K562 (cell line): ENCODE data around the gene CENPU. TPM values are rescaled to one million over a fixed set of nuclear protein-coding genes. Genes with fewer than 3 reads are reported as not detected.
A peak's percentile ranks its signal among the peaks of the same experiment; 100 is the strongest.

Experiments used
- CC2D1A ChIP-seq: fragments of 450-650 bp; IDR thresholded peaks from 2 replicates; pipeline ENCODE4 v1.6.1; 2017; ENCODE audit warnings: mild to moderate bottlenecking
- CEBPG ChIP-seq, 3 experiments: fragments of 200-800 bp in 1 of 3; sonication (Bioruptor generic) in 1 of 3; sonication (generic) in 1 of 3; formaldehyde crosslinking in 1 of 3; IDR thresholded peaks in 2 of 3; conservative IDR thresholded peaks in 1 of 3; 2 replicates each; pipeline versions ENCODE4 v1.6.1 to v1.8.0; 2016 to 2022; ENCODE audit warnings: missing compliant biosample characterization in 2 of 3, missing genetic modification characterization in 2 of 3, mild to moderate bottlenecking in 1 of 3, missing genetic modification reagents in 1 of 3
- CSDE1 ChIP-seq, 2 experiments: fragments of 450-650 bp; IDR thresholded peaks; 2 replicates each; pipeline ENCODE4 v1.6.1; 2016; ENCODE audit warnings: mild to moderate bottlenecking in 1 of 2
- DEAF1 ChIP-seq: fragments of 450-650 bp; formaldehyde crosslinking; IDR thresholded peaks from 2 replicates; pipeline ENCODE4 v1.4.0; 2020; ENCODE audit warnings: mild to moderate bottlenecking, moderate library complexity
- FOXP1 ChIP-seq: sonication (generic); formaldehyde crosslinking; IDR thresholded peaks from 2 replicates; pipeline ENCODE4 v1.8.0; 2022; ENCODE audit warnings: mild to moderate bottlenecking, missing genetic modification reagents
- JUNB ChIP-seq: fragments of 450-650 bp; formaldehyde crosslinking; conservative IDR thresholded peaks from 2 replicates; pipeline ENCODE4 v1.4.0; 2020; ENCODE audit warnings: mild to moderate bottlenecking
- MTA3 ChIP-seq: fragments of 450-650 bp; formaldehyde crosslinking; IDR thresholded peaks from 2 replicates; pipeline ENCODE4 v1.6.1; 2017; ENCODE audit warnings: mild to moderate bottlenecking, borderline replicate concordance
- NR1H2 ChIP-seq: sonication (generic); formaldehyde crosslinking; IDR thresholded peaks from 2 replicates; pipeline ENCODE4 v1.4.0; 2020; ENCODE audit warnings: mild to moderate bottlenecking, missing genetic modification reagents
- NRF1 ChIP-seq, 2 experiments: fragments of 450-650 bp; IDR thresholded peaks in 1 of 2; conservative IDR thresholded peaks in 1 of 2; 2 replicates each; pipeline ENCODE4 v1.6.1; 2014; ENCODE audit warnings: mild to moderate bottlenecking in 2 of 2
- PHB2 ChIP-seq: fragments of 450-650 bp; IDR thresholded peaks from 2 replicates; pipeline ENCODE4 v1.6.1; 2017; ENCODE audit warnings: low read depth
- PML ChIP-seq: IDR thresholded peaks from 2 replicates; pipeline ENCODE4 v1.6.1; 2012; ENCODE audit warnings: low read length, inconsistent platforms
- POLR2G ChIP-seq: fragments of 200-400 bp; formaldehyde crosslinking; IDR thresholded peaks from 2 replicates; pipeline ENCODE4 v1.6.1; 2017; ENCODE audit warnings: low read depth, mild to moderate bottlenecking, antibody characterized with exemption, low read length, moderate library complexity
- RBM25 ChIP-seq: fragments of 200-400 bp; formaldehyde crosslinking; IDR thresholded peaks from 2 replicates; pipeline ENCODE4 v1.6.1; 2018; ENCODE audit warnings: low read length, low read depth, moderate library complexity; ENCODE audit not compliant: severe bottlenecking
- THAP12 ChIP-seq: fragments of 250-450 bp; sonication (Bioruptor Pico); IDR thresholded peaks from 2 replicates; pipeline ENCODE4 v1.9.0; 2021; ENCODE audit warnings: mild to moderate bottlenecking, inconsistent platforms
- ZBTB5 ChIP-seq: fragments of 450-650 bp; IDR thresholded peaks from 2 replicates; pipeline ENCODE4 v1.6.1; 2017; ENCODE audit warnings: antibody characterized with exemption
- ZNF121 ChIP-seq: sonication (generic); formaldehyde crosslinking; conservative IDR thresholded peaks from 2 replicates; pipeline ENCODE4 v1.8.0; 2022; ENCODE audit warnings: missing genetic modification reagents
- ZNF277 ChIP-seq: fragments of 250-450 bp; sonication (Bioruptor Pico); IDR thresholded peaks from 2 replicates; pipeline ENCODE4 v1.8.0; 2022; ENCODE audit warnings: inconsistent platforms, mild to moderate bottlenecking, moderate library complexity, borderline replicate concordance
- polyA plus RNA-seq, 8 experiments: library from polyadenylated mRNA; depleted of rRNA in 4 of 8; stranded (reverse) in 5 of 8; unstranded in 3 of 8; fragments of >200 nt; fragmentation: Nextera tagmentation in 2 of 8; fragmentation: Illumina TruSeq in 1 of 8; extraction: Ambion mirVana in 2 of 8; extraction: Trizol in 1 of 8; gene quantifications; 2 replicates each; pipeline versions ENCODE4 v1.2.1 to v1.2.3, GENCODE V29; 2011 to 2014; ENCODE audit warnings: inconsistent platforms in 1 of 8, missing spikeins in 1 of 8
- total RNA-seq, 7 experiments: library from RNA; depleted of rRNA in 6 of 7; stranded (reverse); fragments of >200 nt in 6 of 7; fragmentation: Illumina TruSeq in 2 of 7; extraction: Trizol in 2 of 7; gene quantifications; 2 replicates each; pipeline versions ENCODE4 v1.2.1 to v1.2.3, GENCODE V29; 2011 to 2021; ENCODE audit warnings: low replicate concordance in 1 of 7
- TF ChIP-seq, protein P1 (sequence below): fragments of 450-650 bp; formaldehyde crosslinking; IDR thresholded peaks from 2 replicates; pipeline ENCODE4 v1.4.0; 2020; ENCODE audit warnings: mild to moderate bottlenecking

CENPU gene
- total and polyA plus RNA-seq, 9 of the 15 experiments (the other 6 are each of a cell fraction or from before 2014, with no cell fraction given): 39.4 to 98.7 (median 84.3) TPM

GRCh38 chr4:184649971-184650855, 83.7 kb downstream of the CENPU start (continued):
- TF ChIP-seq ZNF277 (CRISPR knock-in tag) (no peak), RBM25 (no peak), POLR2G (no peak), ZNF121 (CRISPR knock-in tag) (no peak), NRF1 (conservative IDR thresholded peaks at IDR 0.05 in 1 of 2, IDR thresholded peaks at IDR 0.05 in 1 of 2) (peak in 1 of 2 experiments; percentile 8; a peak in 2 of 4 replicates), THAP12 (CRISPR knock-in tag) (no peak), PML (peak; percentile 2; the same call in 1 of the 2 replicates), PHB2 (no peak), NR1H2 (CRISPR knock-in tag) (no peak), CSDE1 (IDR thresholded peaks at IDR 0.05) (no peak), FOXP1 (no peak), DEAF1 (no peak), CEBPG (CRISPR knock-in tag; IDR thresholded peaks at IDR 0.05) (no peak), CEBPG (tag; conservative IDR thresholded peaks at IDR 0.05 in 1 of 2, IDR thresholded peaks at IDR 0.05 in 1 of 2) (no peak), CC2D1A (0 out of 2 replicates have a peak, but pooled peaks have one; percentile 33), MTA3 (0 out of 2 replicates have a peak, but pooled peaks have one; percentile 51), ZBTB5 (0 out of 2 replicates have a peak, but pooled peaks have one; percentile 9), JUNB (CRISPR knock-in tag) (no peak)
- TF ChIP-seq, protein P1, sequence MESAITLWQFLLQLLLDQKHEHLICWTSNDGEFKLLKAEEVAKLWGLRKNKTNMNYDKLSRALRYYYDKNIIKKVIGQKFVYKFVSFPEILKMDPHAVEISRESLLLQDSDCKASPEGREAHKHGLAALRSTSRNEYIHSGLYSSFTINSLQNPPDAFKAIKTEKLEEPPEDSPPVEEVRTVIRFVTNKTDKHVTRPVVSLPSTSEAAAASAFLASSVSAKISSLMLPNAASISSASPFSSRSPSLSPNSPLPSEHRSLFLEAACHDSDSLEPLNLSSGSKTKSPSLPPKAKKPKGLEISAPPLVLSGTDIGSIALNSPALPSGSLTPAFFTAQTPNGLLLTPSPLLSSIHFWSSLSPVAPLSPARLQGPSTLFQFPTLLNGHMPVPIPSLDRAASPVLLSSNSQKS (CRISPR knock-in tag): no peak
